ENCODE data around the gene PWP2. TPM values are rescaled to one million over a fixed set of nuclear protein-coding genes. Genes with fewer than 3 reads are reported as not detected.
A peak's percentile ranks its signal among the peaks of the same experiment; 100 is the strongest.

Gene PWP2
- total RNA-seq, 1 donor from 2014 or later: 10.9 TPM

DNA sequence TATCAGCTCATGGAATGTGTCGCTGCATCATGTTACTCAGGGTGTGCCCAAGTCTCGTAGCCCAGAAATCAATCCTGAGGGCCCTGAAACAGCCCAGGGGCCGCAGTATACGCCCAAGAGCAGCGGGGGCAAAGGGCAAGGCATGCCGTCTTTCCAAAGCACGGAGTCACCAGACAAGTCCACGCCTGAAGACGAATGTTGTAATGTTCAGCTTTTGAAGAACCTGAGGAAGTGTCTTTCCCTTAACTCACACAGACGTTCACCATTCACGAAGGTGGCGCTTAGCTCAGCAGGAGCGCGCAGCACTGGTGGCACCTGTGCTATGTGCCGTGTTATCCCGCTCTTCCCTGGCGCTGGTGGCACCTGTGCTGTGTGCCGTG, 18.8 kb upstream of the PWP2 start:
- Histone ChIP-seq H3K27ac (peak overlapping the region; percentile 12), H3K9me3 (no peaks in the 10 kb centered on the region), H3K4me1 (peaks cover 47% of the 10 kb centered on the region), H3K4me3 (no peak overlapping the region), H3K27me3 (ENCODE audit: low read depth) (no peaks in the 10 kb centered on the region), H3K36me3 (peaks cover 98% of the 10 kb centered on the region)
- DNase-seq (no peak), ATAC-seq (no peak)
- intact Hi-C loops (cut with DNase I): no loop called here
- TF ChIP-seq, protein P1, sequence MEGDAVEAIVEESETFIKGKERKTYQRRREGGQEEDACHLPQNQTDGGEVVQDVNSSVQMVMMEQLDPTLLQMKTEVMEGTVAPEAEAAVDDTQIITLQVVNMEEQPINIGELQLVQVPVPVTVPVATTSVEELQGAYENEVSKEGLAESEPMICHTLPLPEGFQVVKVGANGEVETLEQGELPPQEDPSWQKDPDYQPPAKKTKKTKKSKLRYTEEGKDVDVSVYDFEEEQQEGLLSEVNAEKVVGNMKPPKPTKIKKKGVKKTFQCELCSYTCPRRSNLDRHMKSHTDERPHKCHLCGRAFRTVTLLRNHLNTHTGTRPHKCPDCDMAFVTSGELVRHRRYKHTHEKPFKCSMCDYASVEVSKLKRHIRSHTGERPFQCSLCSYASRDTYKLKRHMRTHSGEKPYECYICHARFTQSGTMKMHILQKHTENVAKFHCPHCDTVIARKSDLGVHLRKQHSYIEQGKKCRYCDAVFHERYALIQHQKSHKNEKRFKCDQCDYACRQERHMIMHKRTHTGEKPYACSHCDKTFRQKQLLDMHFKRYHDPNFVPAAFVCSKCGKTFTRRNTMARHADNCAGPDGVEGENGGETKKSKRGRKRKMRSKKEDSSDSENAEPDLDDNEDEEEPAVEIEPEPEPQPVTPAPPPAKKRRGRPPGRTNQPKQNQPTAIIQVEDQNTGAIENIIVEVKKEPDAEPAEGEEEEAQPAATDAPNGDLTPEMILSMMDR (IDR thresholded peaks at IDR 0.05): no peak

DNA sequence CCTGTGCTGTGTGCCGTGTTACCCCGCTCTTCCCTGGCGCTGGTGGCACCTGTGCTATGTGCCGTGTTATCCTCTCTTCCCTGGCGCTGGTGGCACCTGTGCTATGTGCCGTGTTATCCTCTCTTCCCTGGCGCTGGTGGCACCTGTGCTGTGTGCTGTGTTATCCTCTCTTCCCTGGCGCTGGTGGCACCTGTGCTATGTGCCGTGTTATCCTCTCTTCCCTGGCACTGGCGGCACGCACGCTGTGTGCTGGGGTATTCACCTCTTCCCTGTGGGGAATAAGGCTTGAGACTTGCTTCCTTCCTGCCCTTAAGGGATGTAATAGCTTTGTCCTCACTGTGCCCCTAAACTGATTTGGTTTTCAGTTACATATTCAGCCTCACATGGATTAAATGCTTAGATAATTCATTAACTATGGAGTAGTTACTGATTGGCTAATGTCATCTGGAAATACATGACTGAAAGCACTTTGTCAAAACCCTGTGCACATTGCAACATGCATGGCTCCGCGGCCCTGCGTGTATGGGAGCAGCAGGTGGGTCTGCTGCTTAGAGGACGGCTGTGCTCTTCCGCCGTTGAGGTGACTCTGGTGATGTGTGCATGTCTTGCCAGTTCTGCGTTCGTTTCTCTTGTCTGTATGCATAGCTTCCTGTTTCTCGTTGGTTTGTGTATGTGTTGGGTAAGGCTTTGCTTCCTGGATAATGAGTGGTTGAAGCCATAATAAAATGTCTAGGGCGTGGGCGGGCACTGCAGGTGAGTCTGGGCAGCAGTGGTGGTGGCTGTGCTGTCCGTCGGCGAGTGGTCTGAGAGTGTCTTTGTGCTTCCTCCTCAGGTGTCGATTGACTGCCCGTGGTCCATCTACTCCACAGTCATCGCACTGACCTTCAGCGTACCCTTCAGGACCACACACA, 17.9 kb upstream of the PWP2 start:
- no peaks in the 10 kb centered on the region for H3K27me3 ChIP-seq (ENCODE audit: low read depth)
- H3K36me3 ChIP-seq: peaks cover 98% of the 10 kb centered on the region
- ATAC-seq (peak in 1 of 2 donors; percentile 37), DNase-seq (no peak)
- H3K4me1 ChIP-seq: peaks cover 41% of the 10 kb centered on the region
- TF ChIP-seq, protein P1 (IDR thresholded peaks at IDR 0.05): no peak
- intact Hi-C loops (cut with DNase I): no loop called here
- H3K4me3 ChIP-seq: no peak overlapping the region
- peak overlapping the region; percentile 24 for H3K27ac ChIP-seq
- H3K9me3 ChIP-seq: no peaks in the 10 kb centered on the region

DNA sequence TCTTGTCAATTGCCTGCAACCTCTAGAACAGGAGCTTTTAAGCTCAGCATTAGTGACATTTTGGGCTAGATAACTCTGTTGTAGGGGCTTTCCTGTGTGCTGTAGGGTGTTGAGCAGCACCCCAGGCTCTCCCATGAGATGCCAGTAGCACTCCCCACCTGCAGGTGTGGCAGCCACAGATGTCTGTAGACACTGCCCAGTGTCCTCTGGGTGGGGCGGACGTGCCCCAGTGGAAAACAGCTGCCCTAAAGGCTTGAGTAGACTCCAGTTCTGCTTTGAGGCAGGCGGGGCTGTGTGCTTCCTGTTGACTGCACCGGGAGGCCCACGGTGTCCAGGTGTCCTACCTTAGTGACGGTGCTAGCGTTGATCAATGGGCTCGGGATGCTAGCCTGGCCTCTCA, 16.9 kb upstream of the PWP2 start:
- Histone ChIP-seq H3K4me1 (peaks cover 31% of the 10 kb centered on the region), H3K27ac (peak overlapping the region; percentile 24), H3K9me3 (no peaks in the 10 kb centered on the region), H3K4me3 (no peak overlapping the region), H3K36me3 (peaks cover 98% of the 10 kb centered on the region), H3K27me3 (ENCODE audit: low read depth) (no peaks in the 10 kb centered on the region)
- intact Hi-C loops (cut with DNase I): no loop called here
- DNase-seq (no peak), ATAC-seq (peak in 1 of 2 donors; percentile 13)
- TF ChIP-seq, protein P1 (IDR thresholded peaks at IDR 0.05): no peak

DNA sequence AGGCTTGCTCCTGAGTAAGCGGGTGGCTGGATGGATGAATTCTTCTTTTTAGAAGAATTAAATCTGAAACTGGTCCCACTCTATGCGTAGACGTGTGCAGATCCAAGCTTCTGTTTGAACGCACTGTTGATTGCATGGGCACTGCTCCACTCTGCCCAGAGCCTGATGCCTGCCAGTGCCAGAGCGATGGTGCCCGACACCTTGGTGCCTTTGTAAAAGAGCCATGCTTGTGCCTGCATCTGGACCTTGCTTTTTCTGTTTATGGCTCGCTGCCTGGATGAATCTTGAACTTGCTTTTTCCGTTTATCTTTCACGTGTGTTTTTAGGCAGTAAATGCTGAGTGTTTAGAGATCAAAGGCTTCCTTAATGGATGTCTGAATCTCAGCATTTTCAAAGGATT, 15.0 kb upstream of the PWP2 start:
- Histone ChIP-seq H3K27me3 (ENCODE audit: low read depth) (no peaks in the 10 kb centered on the region), H3K4me3 (no peak overlapping the region), H3K4me1 (peaks cover 13% of the 10 kb centered on the region), H3K9me3 (no peaks in the 10 kb centered on the region), H3K36me3 (peaks cover 82% of the 10 kb centered on the region), H3K27ac (no peak overlapping the region)
- ATAC-seq (no peak), DNase-seq (no peak)
- intact Hi-C loops (cut with DNase I): no loop called here
- TF ChIP-seq, protein P1 (IDR thresholded peaks at IDR 0.05): no peak

DNA sequence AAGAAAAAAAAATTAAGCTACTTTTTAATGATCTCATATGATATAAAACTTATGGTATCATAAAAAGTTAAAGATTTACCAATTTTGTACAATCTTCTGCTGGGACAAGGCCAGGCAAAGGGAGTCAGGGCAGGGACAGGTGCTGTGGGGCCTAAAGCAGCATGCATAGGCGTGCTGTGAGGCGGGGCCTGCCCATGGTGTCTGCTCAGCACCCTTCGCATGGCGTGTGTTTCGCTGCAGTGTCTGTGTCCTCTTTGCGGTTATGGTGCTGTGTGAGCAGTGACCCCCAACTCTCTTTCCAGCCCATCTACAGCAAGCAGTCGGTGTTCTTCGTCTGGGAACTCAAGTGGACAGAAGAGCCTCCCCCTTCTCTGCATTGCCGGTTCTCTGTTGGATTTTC, 13.4 kb upstream of the PWP2 start:
- H3K36me3 ChIP-seq: peaks cover 67% of the 10 kb centered on the region
- ATAC-seq: no peak
- DNase-seq: no peak
- no peak overlapping the region for H3K27ac ChIP-seq
- TF ChIP-seq, protein P1 (IDR thresholded peaks at IDR 0.05): no peak
- H3K4me3 ChIP-seq: no peak overlapping the region
- H3K4me1 ChIP-seq: no peaks in the 10 kb centered on the region
- intact Hi-C loops (cut with DNase I): no loop called here
- H3K9me3 ChIP-seq: no peaks in the 10 kb centered on the region
- H3K27me3 ChIP-seq (ENCODE audit: low read depth): no peaks in the 10 kb centered on the region

Measured in lower lobe of right lung (tissue), 2 donors.